ENCODE results near the gene NAA40.

Gene NAA40

DNA sequence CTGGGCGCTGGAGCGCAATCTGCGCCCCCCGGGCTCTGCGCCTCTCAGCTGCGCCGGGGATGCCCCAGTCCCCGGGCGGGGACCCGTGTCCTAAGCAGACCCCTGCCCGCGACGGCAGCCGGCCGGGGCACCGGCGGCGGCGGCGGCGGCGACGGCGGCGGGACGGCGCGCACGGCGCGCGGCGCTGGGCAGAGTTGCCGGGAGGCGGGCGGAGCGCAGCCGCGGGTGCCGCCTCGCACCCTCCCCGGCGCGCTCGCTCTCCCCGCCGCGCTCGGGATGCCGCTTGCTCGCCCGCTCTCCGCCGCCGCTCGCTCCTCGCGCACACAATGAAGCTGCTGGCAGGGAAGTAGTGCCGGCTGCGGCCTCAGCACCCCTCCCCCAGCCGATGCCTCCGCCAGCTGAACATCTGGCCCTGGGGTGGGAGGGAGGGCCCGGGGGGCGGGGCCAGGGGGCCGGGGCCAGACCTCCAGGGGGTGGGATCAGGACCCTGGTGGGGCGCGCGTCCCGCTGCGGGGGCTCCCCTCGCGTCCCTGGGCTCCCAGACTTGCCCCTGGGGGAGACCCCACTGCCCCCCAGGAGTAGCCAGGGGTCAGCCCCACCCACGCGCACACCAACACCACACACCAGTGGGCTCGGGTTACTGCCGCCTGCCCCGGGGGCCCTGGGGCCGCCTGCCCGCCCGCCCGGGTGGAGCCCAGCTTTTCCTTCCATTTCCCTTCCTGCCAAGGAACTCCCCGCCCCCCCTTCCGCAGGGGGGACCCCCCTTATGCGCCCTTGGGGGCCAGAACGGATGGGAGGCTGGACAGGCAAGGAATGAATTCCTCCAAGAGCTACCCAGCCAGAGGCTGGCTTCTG is 21.7 kb upstream of the NAA40 start, which contains the start of gene RCOR2:
Gene RCOR2 (minus strand): TSS at position 328 of the 855 bp plus-strand sequence. CDS start 708 bp downstream, outside the sequence.
- no peak for DNase-seq (ENCODE audit: low read depth)
- peak within 1 kb of the TSS; percentile 50 for H3K4me3 ChIP-seq (ENCODE audit: control insufficient read depth, low read depth, low read length)
- TF ChIP-seq CTCF (IDR thresholded peaks at IDR 0.05; ENCODE audit: control insufficient read depth, insufficient read depth, low read depth, low read length, missing control alignments): no peak

GRCh38 chr11:63917692-63918506 is 20.9 kb upstream of the NAA40 start:
- no peak for TF ChIP-seq CTCF (IDR thresholded peaks at IDR 0.05; ENCODE audit: control insufficient read depth, insufficient read depth, low read depth, low read length, missing control alignments)
- H3K4me3 ChIP-seq (ENCODE audit: control insufficient read depth, low read depth, low read length): peak overlapping the region; percentile 1
- DNase-seq (ENCODE audit: low read depth): no peak

GRCh38 chr11:63918507-63919191 is 20.2 kb upstream of the NAA40 start:
- TF ChIP-seq CTCF (IDR thresholded peaks at IDR 0.05; ENCODE audit: control insufficient read depth, insufficient read depth, low read depth, low read length, missing control alignments): no peak
- no peak overlapping the region for H3K4me3 ChIP-seq (ENCODE audit: control insufficient read depth, low read depth, low read length)
- DNase-seq (ENCODE audit: low read depth): no peak

DNA sequence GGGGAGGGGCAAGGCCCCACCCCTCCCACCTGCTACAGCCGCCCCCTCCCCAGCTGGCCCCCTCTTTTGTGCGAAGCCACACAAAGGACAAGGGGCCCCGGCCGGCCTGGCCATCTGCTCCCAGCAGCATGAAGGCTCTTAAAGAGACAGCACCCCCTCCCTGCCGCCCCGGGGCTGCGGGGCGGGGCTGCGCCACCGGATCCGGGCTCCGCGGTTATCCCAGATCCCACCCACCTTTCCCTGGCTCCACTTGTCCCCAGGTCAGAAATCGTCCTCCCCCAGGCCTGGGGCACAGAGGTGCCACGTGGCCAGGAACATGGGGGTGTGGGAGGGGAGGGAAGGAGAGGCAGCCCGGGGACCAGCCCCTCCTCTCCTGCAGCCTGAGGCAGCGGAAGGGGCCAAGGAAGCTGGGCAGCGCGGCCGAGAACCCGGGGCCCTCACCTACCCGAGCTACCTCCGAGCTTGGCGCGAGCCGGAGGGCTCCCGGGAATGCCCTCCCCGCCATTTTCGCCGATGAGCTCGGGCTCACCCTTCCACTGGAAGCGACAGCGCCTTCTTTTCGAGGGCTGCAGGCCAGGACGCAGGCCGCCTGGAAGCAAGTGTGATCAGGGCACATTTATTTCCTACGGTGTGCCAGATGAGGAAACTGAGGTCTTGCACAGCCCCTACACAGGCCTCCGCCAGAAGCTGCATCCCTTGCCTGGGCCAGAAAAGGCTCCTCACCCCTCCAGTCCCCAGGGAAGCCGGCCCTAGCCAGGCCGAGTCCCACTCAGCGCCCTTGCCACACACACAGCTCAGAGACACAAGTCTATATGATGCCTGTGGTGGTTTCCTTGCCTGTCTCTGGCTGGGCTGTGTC is 19.3 kb upstream of the NAA40 start:
- TF ChIP-seq CTCF (IDR thresholded peaks at IDR 0.05; ENCODE audit: control insufficient read depth, insufficient read depth, low read depth, low read length, missing control alignments): no peak
- no peak overlapping the region for H3K4me3 ChIP-seq (ENCODE audit: control insufficient read depth, low read depth, low read length)
- no peak for DNase-seq (ENCODE audit: low read depth)

DNA sequence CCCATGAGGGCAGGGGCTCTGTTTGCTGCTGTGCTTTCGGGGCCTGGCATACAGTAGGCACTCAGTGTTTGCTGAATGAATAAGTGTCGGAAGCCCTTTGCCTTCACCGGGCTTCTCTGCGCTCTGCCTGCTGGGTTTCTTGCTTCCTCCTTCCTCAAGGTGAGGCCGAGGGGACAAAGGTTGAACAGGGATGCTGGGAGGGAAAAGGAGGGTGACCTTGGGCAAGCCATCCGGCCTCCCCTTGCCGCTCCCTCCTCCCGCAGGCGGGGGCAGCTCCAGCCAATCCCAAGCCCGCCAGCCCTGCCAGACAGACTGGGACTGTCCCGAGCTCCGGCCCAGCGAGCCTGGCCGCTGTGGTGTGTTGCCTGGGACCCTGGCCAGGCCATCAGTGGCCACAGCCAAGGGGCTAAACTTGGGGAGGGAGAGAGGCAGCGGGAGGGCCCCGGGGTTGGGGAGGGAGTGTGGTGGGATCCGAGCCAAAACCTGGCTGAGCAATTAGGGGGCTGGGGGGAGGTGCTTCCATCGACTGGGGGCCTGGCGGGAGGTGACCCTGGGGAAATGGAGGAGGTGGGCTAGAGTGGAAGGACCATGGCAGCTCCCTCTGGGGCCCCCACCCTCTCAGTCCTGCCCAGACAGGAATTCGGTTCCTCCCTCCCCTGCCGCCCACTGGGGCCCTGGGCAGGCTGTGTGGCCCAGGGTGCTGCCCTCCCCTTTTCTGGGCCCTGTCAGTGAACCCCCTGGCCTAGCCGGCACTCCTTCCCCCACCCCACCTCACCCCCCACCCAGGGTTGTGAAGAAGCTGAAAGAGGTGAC is 18.5 kb upstream of the NAA40 start:
- no peak overlapping the region for H3K4me3 ChIP-seq (ENCODE audit: control insufficient read depth, low read depth, low read length)
- no peak for DNase-seq (ENCODE audit: low read depth)

More for the DNA sequence above, 18.5 kb upstream of the NAA40 start:
- no peak for TF ChIP-seq CTCF (IDR thresholded peaks at IDR 0.05; ENCODE audit: control insufficient read depth, insufficient read depth, low read depth, low read length, missing control alignments)

Data from AG09309 (cell line).